Transverse colon (tissue), 4 donors: Measurements from ENCODE around the gene AGTRAP.

Experiments
- CTCF ChIP-seq, 5 experiments: fragments of 200-600 bp in 3 of 5; fragments of 450-650 bp in 2 of 5; sonication (generic) in 3 of 5; IDR thresholded peaks; 1 replicate in 2 of 5; 2 replicates in 3 of 5; pipeline ENCODE4 v1.5.1; 2016 to 2017; ENCODE audit warnings: antibody characterized with exemption in 5 of 5, inconsistent platforms in 3 of 5, mild to moderate bottlenecking in 2 of 5, moderate library complexity in 1 of 5
- POLR2AphosphoS5 ChIP-seq, 3 donors: sonication (generic); formaldehyde crosslinking; IDR thresholded peaks; one replicate each; pipeline ENCODE4 v1.6.1; 2016; ENCODE audit warnings: antibody characterized with exemption in 3 of 3

GRCh38 chr1:11800391-11800755 lies 64.4 kb downstream of the AGTRAP start:
- TF ChIP-seq CTCF (IDR thresholded peaks at IDR 0.05) (no peak), POLR2AphosphoS5 (IDR thresholded peaks at IDR 0.05) (no peak)
